Right atrium auricular region (tissue), 2 donors: Measurements from ENCODE around the gene SORCS3. TPM values are rescaled to one million over a fixed set of nuclear protein-coding genes. Genes with fewer than 3 reads are reported as not detected.

ENCODE experiments used
- DNase-seq: peaks from one replicate; pipeline ENCODE4 v3.0.0-alpha.2; 2019; ENCODE audit warnings: low spot score
- H3K27ac ChIP-seq, 2 donors: fragments of 200-600 bp; sonication (generic); 1 replicate in 1 of 2; 2 replicates in 1 of 2; pipeline ENCODE4 v1.5.1; 2016 to 2019
- H3K27me3 ChIP-seq, 2 donors: fragments of 200-600 bp; sonication (generic); one replicate each; pipeline versions ENCODE4 v1.5.1 to v1.6.0; 2017 to 2019
- H3K36me3 ChIP-seq: fragments of 200-600 bp; sonication (generic); one replicate; pipeline ENCODE4 v1.5.1; 2016
- H3K4me1 ChIP-seq, 2 donors: fragments of 200-600 bp; sonication (generic); one replicate each; pipeline versions ENCODE4 v1.5.1 to v1.6.0; 2017 to 2019
- H3K4me3 ChIP-seq, 2 donors: fragments of 200-600 bp; sonication (generic); 1 replicate in 1 of 2; 2 replicates in 1 of 2; pipeline ENCODE4 v1.5.1; 2017 to 2019; ENCODE audit warnings: mild to moderate bottlenecking in 1 of 2, moderate library complexity in 1 of 2
- H3K9me3 ChIP-seq, 2 donors: fragments of 200-600 bp; sonication (generic); one replicate each; pipeline ENCODE4 v1.5.1; 2019
- total RNA-seq, 2 donors: library from RNA; depleted of rRNA; stranded (reverse); fragments of >200 nt; gene quantifications; one replicate each; pipeline ENCODE4 v1.1.0, GENCODE V29; 2016
- TF ChIP-seq, protein P1 (sequence below), 2 donors: fragments of 200-600 bp; sonication (generic); IDR thresholded peaks; one replicate each; pipeline ENCODE4 v1.5.1; 2019; ENCODE audit warnings: antibody characterized with exemption in 2 of 2

The SORCS3 gene
- total RNA-seq, 2 donors from 2014 or later, result 0.07 TPM; not detected in 1

DNA sequence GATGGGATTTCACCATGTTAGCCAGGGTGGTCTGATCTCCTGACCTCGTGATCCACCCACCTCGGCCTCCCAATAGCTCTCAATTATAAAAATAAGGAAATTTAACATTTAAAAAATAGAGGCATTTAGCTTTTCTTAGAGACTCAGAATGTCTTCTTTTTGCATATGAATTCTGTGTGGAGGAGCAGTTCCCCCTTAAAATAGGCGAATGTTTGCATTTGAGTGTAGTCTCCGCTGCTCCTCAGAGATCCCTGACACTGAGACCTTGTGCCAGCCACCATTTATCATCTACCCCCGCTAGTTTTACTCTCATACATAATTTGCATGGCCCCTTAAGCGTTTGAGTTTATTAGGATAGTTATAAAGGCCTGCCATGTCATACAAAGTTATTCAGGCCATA is 461.9 kb downstream of the SORCS3 start:
- Histone ChIP-seq H3K4me3 (no peak overlapping the region), H3K27me3 (no peaks in the 10 kb centered on the region), H3K36me3 (no peaks in the 10 kb centered on the region), H3K9me3 (no peaks in the 10 kb centered on the region), H3K27ac (no peak overlapping the region), H3K4me1 (no peaks in the 10 kb centered on the region)
- TF ChIP-seq, protein P1, sequence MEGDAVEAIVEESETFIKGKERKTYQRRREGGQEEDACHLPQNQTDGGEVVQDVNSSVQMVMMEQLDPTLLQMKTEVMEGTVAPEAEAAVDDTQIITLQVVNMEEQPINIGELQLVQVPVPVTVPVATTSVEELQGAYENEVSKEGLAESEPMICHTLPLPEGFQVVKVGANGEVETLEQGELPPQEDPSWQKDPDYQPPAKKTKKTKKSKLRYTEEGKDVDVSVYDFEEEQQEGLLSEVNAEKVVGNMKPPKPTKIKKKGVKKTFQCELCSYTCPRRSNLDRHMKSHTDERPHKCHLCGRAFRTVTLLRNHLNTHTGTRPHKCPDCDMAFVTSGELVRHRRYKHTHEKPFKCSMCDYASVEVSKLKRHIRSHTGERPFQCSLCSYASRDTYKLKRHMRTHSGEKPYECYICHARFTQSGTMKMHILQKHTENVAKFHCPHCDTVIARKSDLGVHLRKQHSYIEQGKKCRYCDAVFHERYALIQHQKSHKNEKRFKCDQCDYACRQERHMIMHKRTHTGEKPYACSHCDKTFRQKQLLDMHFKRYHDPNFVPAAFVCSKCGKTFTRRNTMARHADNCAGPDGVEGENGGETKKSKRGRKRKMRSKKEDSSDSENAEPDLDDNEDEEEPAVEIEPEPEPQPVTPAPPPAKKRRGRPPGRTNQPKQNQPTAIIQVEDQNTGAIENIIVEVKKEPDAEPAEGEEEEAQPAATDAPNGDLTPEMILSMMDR (IDR thresholded peaks at IDR 0.05), result no peak
- DNase-seq, result no peak

DNA sequence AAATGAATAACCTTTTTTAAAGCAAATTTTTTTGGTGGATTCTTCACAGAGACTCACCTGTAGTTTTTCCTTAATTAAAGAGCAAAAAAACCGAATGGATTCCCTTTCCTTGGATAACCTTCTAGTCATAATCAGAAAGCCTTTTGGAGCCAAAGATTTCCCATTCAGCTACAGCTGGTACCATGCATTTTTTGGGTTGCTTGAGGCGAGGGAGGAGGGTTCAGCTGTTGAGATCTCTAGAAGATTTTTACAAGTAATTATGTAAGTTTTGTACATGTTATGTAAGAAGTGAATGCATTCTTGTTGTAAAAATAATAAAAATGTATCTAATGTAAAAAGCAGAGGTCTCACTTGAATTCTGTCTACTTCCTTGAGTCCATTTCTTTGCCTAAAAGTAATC is 463.2 kb downstream of the SORCS3 start:
- Histone ChIP-seq H3K27ac (no peak overlapping the region), H3K27me3 (no peaks in the 10 kb centered on the region), H3K9me3 (no peaks in the 10 kb centered on the region), H3K4me3 (no peak overlapping the region), H3K36me3 (no peaks in the 10 kb centered on the region), H3K4me1 (no peaks in the 10 kb centered on the region)
- TF ChIP-seq, protein P1 (IDR thresholded peaks at IDR 0.05), result no peak
- no peak for DNase-seq

DNA sequence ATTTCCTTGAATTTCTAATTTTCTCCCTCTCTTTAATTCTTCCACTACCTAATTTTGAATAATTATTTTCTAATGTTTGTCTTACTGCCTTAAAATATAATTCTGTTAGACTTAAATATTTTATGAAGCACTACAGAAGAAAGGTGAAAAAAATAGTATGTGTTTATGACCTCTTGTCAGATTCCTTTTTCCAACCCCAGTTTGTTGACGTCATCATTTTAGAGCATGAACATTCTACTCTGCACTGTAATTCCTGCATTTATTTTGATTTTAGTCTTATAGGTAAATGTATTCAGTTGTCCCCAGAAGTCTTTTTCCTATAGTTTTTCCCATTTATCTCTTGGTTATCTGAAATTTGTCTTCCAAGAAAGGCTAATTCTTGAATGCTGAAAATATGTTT is 468.1 kb downstream of the SORCS3 start:
- H3K4me3 ChIP-seq, result no peak overlapping the region
- no peak for DNase-seq
- no peak overlapping the region for H3K27ac ChIP-seq

DNA sequence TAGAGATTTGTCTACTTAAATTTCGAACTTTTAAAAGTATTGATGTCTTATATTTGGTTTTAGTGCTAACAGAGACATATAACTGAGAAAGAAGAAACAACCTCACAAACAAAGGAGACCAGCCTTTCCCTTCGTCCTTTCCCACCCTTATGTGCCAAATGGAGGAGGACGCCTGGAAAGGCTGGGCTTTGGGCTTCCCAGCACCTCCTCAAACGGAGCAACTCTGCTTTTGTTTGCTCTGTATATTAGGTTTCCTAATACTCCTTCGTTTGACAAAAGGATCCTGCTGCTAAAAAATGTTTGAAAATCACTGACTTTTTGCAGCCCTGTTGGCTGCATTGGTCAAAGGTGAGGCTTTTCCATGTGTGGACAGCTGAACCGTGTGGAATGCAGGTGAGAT is 471.8 kb downstream of the SORCS3 start:
- Histone ChIP-seq H3K36me3 (no peaks in the 10 kb centered on the region), H3K9me3 (no peaks in the 10 kb centered on the region), H3K27me3 (no peaks in the 10 kb centered on the region), H3K4me3 (no peak overlapping the region), H3K27ac (no peak overlapping the region), H3K4me1 (no peaks in the 10 kb centered on the region)
- DNase-seq, result no peak
- TF ChIP-seq, protein P1 (IDR thresholded peaks at IDR 0.05), result no peak

More for the DNA sequence above, 468.1 kb downstream of the SORCS3 start:
- H3K4me1 ChIP-seq, result no peaks in the 10 kb centered on the region
- TF ChIP-seq, protein P1 (IDR thresholded peaks at IDR 0.05), result no peak
- no peaks in the 10 kb centered on the region for H3K27me3 ChIP-seq
- H3K36me3 ChIP-seq, result no peaks in the 10 kb centered on the region
- no peaks in the 10 kb centered on the region for H3K9me3 ChIP-seq

DNA sequence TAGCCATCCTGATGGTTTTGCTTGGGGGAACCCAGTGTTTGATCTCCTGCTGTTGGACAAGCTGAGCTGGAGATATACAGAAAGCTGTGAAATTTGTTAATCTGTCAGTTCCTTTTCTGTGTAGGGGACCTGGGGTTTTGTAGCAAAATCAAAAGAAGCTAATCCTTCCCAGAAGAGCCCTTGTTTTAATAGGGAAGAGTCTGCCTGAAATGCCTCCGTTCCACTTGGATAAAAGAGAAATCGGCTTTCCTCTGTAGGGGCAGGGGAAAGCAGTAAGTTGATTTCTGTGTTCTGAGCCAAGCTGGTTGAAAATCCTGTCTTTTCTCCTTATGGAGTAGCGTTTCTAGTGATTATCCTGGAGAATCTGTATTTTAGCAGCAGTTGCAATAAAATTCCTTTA is 472.6 kb downstream of the SORCS3 start:
- H3K36me3 ChIP-seq, result no peaks in the 10 kb centered on the region
- H3K27ac ChIP-seq, result no peak overlapping the region
- TF ChIP-seq, protein P1 (IDR thresholded peaks at IDR 0.05), result no peak
- H3K4me1 ChIP-seq, result no peaks in the 10 kb centered on the region
- H3K4me3 ChIP-seq, result no peak overlapping the region
- H3K27me3 ChIP-seq, result no peaks in the 10 kb centered on the region
- no peak for DNase-seq
- no peaks in the 10 kb centered on the region for H3K9me3 ChIP-seq

DNA sequence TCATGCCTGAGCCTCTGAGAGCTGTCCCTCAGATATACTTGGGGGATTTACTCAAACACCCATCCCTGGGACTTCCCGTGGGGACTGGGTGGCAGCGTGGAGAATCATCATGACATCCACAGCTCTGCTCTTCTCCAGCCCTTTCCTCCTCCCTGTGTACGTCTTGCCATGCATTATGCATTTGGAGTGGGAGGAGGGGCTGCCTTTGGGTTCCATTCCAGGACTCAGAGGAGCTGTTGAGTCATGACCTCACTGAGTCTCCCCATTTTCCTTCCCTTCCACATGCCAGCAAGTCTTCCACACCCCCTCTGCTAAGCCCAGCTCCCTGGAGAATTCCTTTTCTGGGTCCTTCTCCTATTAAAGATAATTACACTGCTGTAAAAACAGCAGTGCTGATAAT is 480.7 kb downstream of the SORCS3 start:
- Histone ChIP-seq H3K9me3 (no peaks in the 10 kb centered on the region), H3K36me3 (no peaks in the 10 kb centered on the region), H3K4me3 (no peak overlapping the region), H3K27me3 (no peaks in the 10 kb centered on the region), H3K27ac (no peak overlapping the region), H3K4me1 (no peaks in the 10 kb centered on the region)
- no peak for DNase-seq
- TF ChIP-seq, protein P1 (IDR thresholded peaks at IDR 0.05), result no peak
